HL-60 (cell line): Measurements from ENCODE around the gene SEPTIN5.

ENCODE experiments used
- DNase-seq, 2 experiments: peaks; one replicate each; pipeline ENCODE4 v3.0.0-alpha.2; 2010 to 2020; ENCODE audit warnings: low read depth in 1 of 2, low spot score in 1 of 2
- H3K27ac ChIP-seq: fragments of 250-450 bp; sonication (Bioruptor Pico); replicated peaks from 2 replicates; pipeline ENCODE4 v1.5.1; 2020; ENCODE audit warnings: mild to moderate bottlenecking, moderate library complexity
- H3K27me3 ChIP-seq: fragments of 250-450 bp; sonication (Bioruptor Pico); 2 replicates; pipeline ENCODE4 v1.5.1; 2021; ENCODE audit warnings: mild to moderate bottlenecking, moderate library complexity; ENCODE audit not compliant: insufficient read depth, poor library complexity, severe bottlenecking
- H3K4me3 ChIP-seq: replicated peaks from 2 replicates; pipeline ENCODE4 v1.5.1; 2011; ENCODE audit warnings: mild to moderate bottlenecking, control low read depth, low read length; ENCODE audit not compliant: insufficient read depth
- GABPA ChIP-seq: IDR thresholded peaks from 2 replicates; pipeline ENCODE4 v1.6.1; 2012; ENCODE audit warnings: low read depth
- POLR2AphosphoS5 ChIP-seq: IDR thresholded peaks from 2 replicates; pipeline ENCODE4 v1.6.1; 2012; ENCODE audit warnings: low read depth
- REST ChIP-seq: IDR thresholded peaks from 2 replicates; pipeline ENCODE4 v1.6.1; 2012; ENCODE audit warnings: low read depth; ENCODE audit not compliant: insufficient replicate concordance
- SPI1 ChIP-seq: IDR thresholded peaks from 2 replicates; pipeline ENCODE4 v1.6.1; 2012; ENCODE audit warnings: low read depth, mild to moderate bottlenecking, borderline replicate concordance
- TF ChIP-seq, protein P1 (sequence below): IDR thresholded peaks from one replicate; pipeline ENCODE4 v1.5.1; 2011; ENCODE audit warnings: low read length, control low read depth, inconsistent platforms; ENCODE audit not compliant: insufficient read depth

Gene SEPTIN5

GRCh38 chr22:19700790-19701419 lies 13.4 kb upstream of the SEPTIN5 start:
- no peak for DNase-seq
- H3K27me3 ChIP-seq, result no peaks in the 10 kb centered on the region
- H3K27ac ChIP-seq, result no peak overlapping the region
- TF ChIP-seq, protein P1, sequence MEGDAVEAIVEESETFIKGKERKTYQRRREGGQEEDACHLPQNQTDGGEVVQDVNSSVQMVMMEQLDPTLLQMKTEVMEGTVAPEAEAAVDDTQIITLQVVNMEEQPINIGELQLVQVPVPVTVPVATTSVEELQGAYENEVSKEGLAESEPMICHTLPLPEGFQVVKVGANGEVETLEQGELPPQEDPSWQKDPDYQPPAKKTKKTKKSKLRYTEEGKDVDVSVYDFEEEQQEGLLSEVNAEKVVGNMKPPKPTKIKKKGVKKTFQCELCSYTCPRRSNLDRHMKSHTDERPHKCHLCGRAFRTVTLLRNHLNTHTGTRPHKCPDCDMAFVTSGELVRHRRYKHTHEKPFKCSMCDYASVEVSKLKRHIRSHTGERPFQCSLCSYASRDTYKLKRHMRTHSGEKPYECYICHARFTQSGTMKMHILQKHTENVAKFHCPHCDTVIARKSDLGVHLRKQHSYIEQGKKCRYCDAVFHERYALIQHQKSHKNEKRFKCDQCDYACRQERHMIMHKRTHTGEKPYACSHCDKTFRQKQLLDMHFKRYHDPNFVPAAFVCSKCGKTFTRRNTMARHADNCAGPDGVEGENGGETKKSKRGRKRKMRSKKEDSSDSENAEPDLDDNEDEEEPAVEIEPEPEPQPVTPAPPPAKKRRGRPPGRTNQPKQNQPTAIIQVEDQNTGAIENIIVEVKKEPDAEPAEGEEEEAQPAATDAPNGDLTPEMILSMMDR, result no peak
- TF ChIP-seq SPI1 (no peak), GABPA (no peak), POLR2AphosphoS5 (no peak), REST (no peak)
- no peak overlapping the region for H3K4me3 ChIP-seq

DNA sequence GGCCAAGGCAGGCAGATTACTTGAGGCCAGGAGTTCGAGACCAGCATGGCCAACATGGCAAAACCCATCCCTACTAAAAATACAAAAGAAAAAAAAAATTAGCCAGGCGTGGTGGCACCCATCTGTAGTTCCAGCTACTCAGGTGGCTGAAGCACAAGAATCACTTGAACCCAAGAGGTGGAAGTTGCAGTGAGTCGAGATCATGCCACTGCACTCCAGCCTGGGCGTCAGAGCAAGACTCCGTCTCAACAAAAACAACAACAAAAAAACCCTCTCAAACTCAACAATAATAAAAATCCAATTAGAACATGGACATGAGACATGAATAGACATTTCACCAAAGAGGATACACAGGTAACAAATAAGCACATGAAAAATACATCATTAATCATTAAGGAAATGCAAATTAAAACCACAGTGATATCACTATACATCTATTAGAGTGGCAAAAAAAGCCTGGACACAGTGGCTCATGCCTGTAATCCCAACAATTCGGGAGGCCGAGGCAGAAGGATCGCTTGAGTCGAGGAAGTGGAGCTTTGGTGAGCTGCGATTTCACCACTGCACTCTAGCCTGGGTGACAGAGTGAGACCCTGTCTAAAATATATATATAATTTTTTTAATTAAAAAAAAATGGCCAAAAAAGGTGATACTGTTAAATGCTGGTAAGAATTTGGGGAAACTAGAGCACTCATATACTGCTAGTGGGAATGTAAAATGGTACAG lies 12.7 kb upstream of the SEPTIN5 start:
- Histone ChIP-seq H3K27me3 (no peaks in the 10 kb centered on the region), H3K4me3 (no peak overlapping the region), H3K27ac (no peak overlapping the region; the same call in 1 of the 2 replicates)
- TF ChIP-seq GABPA (no peak), POLR2AphosphoS5 (no peak), SPI1 (no peak), REST (no peak)
- TF ChIP-seq, protein P1, result no peak
- DNase-seq, result no peak

DNA sequence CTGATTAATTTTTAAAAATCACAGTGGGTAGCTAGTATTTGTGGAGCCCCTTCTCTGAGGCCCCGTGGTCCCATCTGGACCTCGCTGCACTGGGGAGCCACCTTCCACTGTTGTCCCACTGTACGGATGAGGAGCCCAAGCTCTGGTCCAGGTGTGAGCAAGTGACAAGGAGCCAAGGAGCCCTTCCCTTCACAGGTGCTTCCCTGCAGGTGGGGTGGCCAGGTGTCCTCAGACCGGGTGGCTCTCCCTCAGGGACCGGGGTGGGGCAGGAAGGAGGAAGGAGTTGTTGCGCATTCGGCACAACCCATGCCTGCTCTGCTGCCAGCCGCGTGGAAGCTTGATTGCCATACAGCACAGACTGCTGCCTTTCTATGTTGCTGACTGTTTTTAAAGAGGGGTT lies 10.4 kb upstream of the SEPTIN5 start:
- H3K27ac ChIP-seq, result no peak overlapping the region
- TF ChIP-seq REST (no peak), GABPA (no peak), SPI1 (no peak), POLR2AphosphoS5 (no peak)
- TF ChIP-seq, protein P1, result no peak
- DNase-seq, result no peak
- H3K4me3 ChIP-seq, result no peak overlapping the region
- H3K27me3 ChIP-seq, result no peaks in the 10 kb centered on the region
